Measurements from ENCODE around the gene NEGR1. TPM values are rescaled to one million over a fixed set of nuclear protein-coding genes. Genes with fewer than 3 reads are reported as not detected.

The NEGR1 gene
- total and polyA plus RNA-seq, 3 donors from 2014 or later: 2.9 to 7.6 (median 3.1) TPM

GRCh38 chr1:71393301-71393700, 889.0 kb downstream of the NEGR1 start:
- H3K4me3 ChIP-seq: no peak overlapping the region
- H3K9me3 ChIP-seq: no peaks in the 10 kb centered on the region
- H3K27me3 ChIP-seq: no peaks in the 10 kb centered on the region
- no peaks in the 10 kb centered on the region for H3K36me3 ChIP-seq (ENCODE audit: low read depth, missing control alignments)
- intact Hi-C loops (cut with DNase I; ENCODE audit: low total_unique reads): no loop called here
- DNase-seq: no peak
- no peak for TF ChIP-seq CTCF (IDR thresholded peaks at IDR 0.05)
- TF ChIP-seq POLR2A (IDR thresholded peaks at IDR 0.05): no peak
- no peak overlapping the region for H3K27ac ChIP-seq
- H3K4me1 ChIP-seq: no peaks in the 10 kb centered on the region

- Histone ChIP-seq H3K36me3 (ENCODE audit: low read depth, missing control alignments) (no peaks in the 10 kb centered on the region), H3K4me1 (no peaks in the 10 kb centered on the region), H3K4me3 (no peak overlapping the region), H3K27ac (no peak overlapping the region), H3K9me3 (no peaks in the 10 kb centered on the region), H3K27me3 (no peaks in the 10 kb centered on the region)
- intact Hi-C loops (cut with DNase I; ENCODE audit: low total_unique reads): no loop called here
- TF ChIP-seq POLR2A (IDR thresholded peaks at IDR 0.05) (no peak), CTCF (IDR thresholded peaks at IDR 0.05) (no peak)
- 87 to 98% methylated on average over 2 of the region's 2 CpGs for WGBS, 2 donors
- no peak for DNase-seq
Observed at GRCh38 chr1:71390518-71390917, 891.8 kb downstream of the NEGR1 start.

GRCh38 chr1:71377886-71378285, 904.5 kb downstream of the NEGR1 start:
- Histone ChIP-seq H3K27ac (no peak overlapping the region), H3K4me1 (no peaks in the 10 kb centered on the region), H3K9me3 (no peaks in the 10 kb centered on the region), H3K27me3 (no peaks in the 10 kb centered on the region), H3K4me3 (no peak overlapping the region), H3K36me3 (ENCODE audit: low read depth, missing control alignments) (no peaks in the 10 kb centered on the region)
- TF ChIP-seq POLR2A (IDR thresholded peaks at IDR 0.05) (no peak), CTCF (IDR thresholded peaks at IDR 0.05) (no peak)
- no peak for DNase-seq
- WGBS, 2 donors: 86 to 92% methylated on average over 3 of the region's 3 CpGs
- intact Hi-C loops (cut with DNase I; ENCODE audit: low total_unique reads): no loop called here

- Histone ChIP-seq H3K27me3 (no peaks in the 10 kb centered on the region), H3K27ac (no peak overlapping the region), H3K4me3 (no peak overlapping the region), H3K9me3 (no peaks in the 10 kb centered on the region), H3K36me3 (ENCODE audit: low read depth, missing control alignments) (no peaks in the 10 kb centered on the region), H3K4me1 (no peaks in the 10 kb centered on the region)
- TF ChIP-seq POLR2A (IDR thresholded peaks at IDR 0.05): no peak
- no peak for TF ChIP-seq CTCF (IDR thresholded peaks at IDR 0.05)
- DNase-seq: no peak
- intact Hi-C loops (cut with DNase I; ENCODE audit: low total_unique reads): no loop called here
- WGBS, 2 donors: 87 to 94% methylated on average over 2 of the region's 2 CpGs
Observed at GRCh38 chr1:71372496-71372895, 909.8 kb downstream of the NEGR1 start.

- intact Hi-C loops (cut with DNase I; ENCODE audit: low total_unique reads): no loop called here
- Histone ChIP-seq H3K27ac (no peak overlapping the region), H3K27me3 (no peaks in the 10 kb centered on the region), H3K4me1 (no peaks in the 10 kb centered on the region), H3K4me3 (no peak overlapping the region), H3K9me3 (no peaks in the 10 kb centered on the region), H3K36me3 (ENCODE audit: low read depth, missing control alignments) (no peaks in the 10 kb centered on the region)
- DNase-seq: no peak
- TF ChIP-seq POLR2A (IDR thresholded peaks at IDR 0.05): no peak
- no peak for TF ChIP-seq CTCF (IDR thresholded peaks at IDR 0.05)
- WGBS, 2 donors: 98 to 100% methylated on average over 1 of the region's 1 CpG
Observed at GRCh38 chr1:71371581-71371980, 910.8 kb downstream of the NEGR1 start.

Measured in testis (tissue), 3 donors.